Activated CD4-positive, alpha-beta T cell treated with anti-CD3 and anti-CD28 coated beads for 24 hours (primary cell): ENCODE data around the gene BATF3.
"Not testable (repeated sequence)": the region's sequence is repeated elsewhere in the genome, so short reads cannot be mapped to it uniquely, and the experiment has no call there.

Source experiments
- DNase-seq, 2 donors: peaks; one replicate each; pipeline ENCODE4 v3.0.0-alpha.2; 2020; ENCODE audit warnings: low read depth in 2 of 2

The BATF3 gene

DNA sequence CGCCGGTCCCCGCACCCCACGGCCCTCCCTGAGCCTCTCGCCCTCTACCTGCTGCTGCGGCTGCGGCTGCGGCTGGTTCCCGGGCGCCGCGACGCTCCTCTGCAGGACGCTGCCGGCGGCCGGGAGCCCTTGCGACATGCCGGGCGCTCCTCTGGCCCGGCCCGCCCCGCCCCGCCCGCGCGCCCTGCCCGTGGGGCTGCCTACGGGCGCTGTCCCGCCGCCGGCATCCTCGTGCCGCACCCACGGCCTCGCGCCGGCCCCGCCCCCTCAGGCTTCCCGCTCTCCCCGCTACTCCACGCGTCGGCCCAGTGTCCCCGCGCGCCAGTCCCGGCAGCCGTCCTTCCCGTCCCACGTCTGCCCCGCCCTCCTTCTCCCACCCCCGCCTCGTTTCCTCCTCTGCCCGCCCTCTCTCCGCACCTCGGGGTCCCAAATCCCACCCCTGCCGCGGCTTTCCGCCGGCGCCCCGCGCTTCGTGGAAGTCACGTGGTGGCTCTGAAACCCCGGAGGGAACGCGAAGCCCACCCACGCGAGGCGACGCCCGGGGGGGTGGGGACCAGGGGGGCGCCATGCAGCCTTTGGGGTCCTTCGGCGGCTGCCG, at the start of gene BATF3:
TSS of gene BATF3 (minus strand) at position 216 of the 598 bp plus-strand sequence. CDS start at position 138, 78 bp downstream.
- DNase-seq: peak in 1 of 2 donors; percentile 55

- DNase-seq: no peak
Observed at GRCh38 chr1:212746546-212746945, 46.9 kb upstream of the BATF3 start.

GRCh38 chr1:212745303-212745702, 45.7 kb upstream of the BATF3 start:
- no peak for DNase-seq

DNA sequence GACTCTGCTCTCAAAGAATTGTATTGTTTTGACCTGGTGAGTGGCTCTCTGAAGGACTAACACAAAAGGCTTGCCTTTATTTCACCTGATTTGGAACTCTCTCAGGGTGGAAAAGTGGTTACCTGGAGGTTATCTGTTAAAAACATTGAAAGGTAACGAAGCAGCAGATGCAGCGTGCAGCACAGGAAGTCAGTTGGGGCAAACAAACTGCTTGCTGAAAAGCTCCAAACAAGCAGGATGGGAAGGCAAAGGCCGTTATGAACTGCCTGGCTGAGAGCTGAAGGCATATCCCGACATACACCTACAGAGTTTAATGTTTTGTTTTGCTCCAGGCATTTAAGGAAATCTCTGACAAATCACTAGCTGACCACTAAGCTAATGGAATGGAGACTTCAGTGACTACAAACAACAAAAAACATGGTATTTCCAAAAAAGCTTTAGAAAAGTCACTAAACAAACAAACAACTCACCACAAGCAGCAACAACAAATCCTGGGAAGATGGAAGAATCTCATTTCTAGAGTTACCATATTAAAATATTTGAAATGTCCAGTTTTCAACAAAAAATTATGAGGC, 44.3 kb upstream of the BATF3 start:
- DNase-seq: no peak

DNA sequence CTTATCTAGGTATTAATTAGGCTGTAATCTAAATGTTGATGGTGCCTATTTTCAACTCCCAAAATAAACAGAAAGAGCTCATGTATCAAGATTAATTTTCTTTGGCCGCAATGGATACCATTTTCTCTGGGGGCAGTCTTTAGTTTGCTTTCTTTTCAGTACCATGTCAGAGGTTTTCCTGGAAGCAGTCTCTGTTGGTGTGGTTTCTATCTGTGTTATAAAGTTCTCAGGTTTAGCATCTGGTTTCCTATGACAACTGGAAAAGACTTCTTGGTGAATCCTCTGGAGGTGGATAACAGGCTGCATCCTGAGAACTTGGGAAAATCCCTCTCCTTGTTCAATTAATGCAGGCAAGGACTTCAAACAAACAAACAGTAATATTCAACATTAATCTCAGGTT, 38.7 kb upstream of the BATF3 start:
- DNase-seq: no peak

DNA sequence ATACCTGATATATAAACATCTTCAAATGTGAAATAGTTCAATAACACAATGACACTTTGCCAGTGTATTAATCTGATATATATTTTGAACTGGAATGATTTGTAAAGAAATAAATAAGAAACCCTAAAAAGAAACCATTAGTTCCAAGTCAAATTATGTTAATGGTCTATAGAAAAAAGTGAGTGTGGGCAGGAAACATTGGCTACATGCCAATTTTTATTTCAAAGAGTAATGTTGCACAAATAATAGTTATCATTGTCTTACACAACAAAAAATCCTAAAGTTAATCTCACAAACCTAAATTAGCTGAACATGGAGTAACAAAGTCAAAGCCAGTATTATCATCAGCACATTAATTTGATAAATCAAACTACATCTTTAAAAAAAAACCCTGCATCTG, 37.9 kb upstream of the BATF3 start:
- no peak for DNase-seq

DNA sequence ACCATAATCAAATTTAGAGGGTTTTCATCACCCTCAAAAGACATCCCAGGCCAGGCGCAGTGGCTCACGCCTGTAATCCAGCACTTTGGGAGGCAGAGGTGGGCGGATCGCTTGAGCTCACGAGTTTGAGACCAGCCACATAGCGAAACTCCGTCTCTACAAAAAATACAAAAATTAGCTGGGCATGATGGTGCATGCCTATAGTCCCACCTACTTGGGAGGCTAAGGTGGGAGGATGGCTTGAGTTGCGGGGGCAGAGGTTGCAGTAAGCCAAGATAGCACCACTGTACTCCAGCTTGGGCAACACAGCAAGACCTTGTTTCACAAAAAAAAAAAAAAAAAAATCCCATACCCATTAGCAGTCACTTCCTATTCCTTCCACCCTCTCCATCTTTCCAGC, 33.5 kb upstream of the BATF3 start:
- DNase-seq: no peak

DNA sequence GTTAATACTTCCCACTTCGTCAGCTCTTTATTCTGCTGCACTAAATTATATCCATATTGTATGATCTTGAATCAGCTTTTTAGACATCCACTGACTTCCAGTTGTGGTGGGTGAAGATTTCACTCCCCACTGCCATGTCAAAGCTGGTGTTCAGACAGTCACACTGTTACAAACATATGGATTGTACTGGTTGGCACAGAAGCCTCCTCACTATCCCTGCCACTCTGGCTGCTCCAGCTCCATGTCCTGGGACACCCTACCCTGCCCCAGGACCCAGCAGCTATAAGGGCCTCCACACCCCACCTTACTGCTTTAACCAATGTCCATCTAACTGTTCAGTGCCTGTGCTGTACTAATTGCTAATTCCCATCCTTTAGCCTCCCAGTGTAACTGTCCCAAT, 32.0 kb upstream of the BATF3 start:
- DNase-seq: no peak

DNA sequence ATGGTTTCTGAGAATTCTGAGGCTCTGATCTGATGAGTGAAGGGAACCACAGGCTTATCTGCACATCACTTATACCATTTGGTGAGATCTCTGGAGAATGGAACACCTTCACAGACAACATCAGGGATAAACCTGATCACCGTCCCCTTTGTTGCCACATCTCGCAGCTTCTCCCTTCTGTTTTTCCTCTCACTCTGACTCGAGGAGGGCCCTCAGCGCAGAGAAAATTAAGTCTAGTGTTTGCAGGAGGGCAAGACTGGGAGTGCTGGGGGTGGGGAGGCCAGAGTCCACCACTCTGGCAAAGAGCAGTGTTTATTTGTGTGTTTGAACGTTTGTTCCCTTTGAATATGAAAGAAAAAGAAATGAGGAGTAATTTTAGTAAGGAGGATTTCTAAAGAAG, 29.0 kb upstream of the BATF3 start:
- DNase-seq: no peak

GRCh38 chr1:212727386-212728181, 27.9 kb upstream of the BATF3 start:
- no peak for DNase-seq

DNA sequence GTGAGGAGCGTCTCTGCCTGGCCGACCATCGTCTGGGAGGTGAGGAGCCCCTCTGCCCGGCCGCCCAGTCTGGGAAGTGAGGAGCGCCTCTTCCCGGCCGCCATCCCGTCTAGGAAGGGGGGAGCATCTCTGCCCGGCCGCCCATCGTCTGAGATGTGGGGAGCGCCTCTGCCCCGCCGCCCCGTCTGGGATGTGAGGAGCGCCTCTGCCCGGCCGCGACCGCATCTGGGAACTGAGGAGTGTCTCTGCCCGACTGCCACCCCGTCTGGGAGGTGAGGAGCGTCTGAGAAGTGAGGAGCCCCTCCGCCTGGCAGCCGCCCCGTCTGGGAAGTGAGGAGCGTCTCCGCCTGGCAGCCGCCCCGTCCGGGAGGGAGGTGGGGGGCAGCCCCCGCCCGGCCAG, 25.0 kb upstream of the BATF3 start:
- DNase-seq: not testable (repeated sequence)

- no peak for DNase-seq
Observed at GRCh38 chr1:212722270-212722957, 22.8 kb upstream of the BATF3 start.

- no peak for DNase-seq
Observed at GRCh38 chr1:212721388-212722247, 22.0 kb upstream of the BATF3 start.

GRCh38 chr1:212719633-212720032, 20.0 kb upstream of the BATF3 start:
- no peak for DNase-seq

DNA sequence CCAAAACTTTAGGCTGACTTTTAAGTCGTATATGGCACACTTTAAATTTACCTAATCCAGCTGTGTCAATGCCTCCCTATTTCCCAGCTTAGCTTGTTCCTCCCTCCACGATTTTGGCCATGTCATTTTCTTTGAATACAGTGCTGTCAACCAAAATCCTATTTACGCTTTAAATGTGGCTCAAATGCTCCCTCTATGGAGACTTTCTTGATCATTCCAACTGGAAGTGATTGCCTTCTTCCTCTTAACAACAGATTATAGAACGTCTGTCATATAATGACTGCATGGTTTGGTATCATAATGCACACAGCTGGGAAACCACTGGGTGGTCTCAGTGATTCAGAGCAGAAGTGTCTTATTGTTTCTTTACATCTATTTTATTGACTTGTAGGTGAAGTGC, 18.9 kb upstream of the BATF3 start:
- DNase-seq: no peak

DNA sequence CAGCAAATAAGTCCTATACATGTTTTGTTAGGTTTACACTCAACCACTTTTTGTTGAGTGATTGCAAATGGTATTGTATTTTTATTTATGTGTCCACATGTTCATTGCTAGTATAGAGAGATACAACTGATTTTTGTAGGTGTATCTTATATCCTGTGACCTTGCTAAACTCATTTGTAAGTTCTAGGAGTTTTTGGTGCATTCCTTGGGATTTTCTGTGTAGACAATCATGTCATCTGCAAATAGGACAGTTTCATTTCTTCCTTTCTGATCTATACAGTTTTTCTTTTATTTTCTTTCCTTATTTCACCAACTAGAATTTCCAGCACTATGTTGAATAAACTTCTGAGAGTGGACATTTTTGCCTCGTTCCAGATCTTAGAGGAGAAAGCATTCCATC, 16.5 kb upstream of the BATF3 start:
- no peak for DNase-seq

- no peak for DNase-seq
Observed at GRCh38 chr1:212713465-212714136, 14.0 kb upstream of the BATF3 start.

DNA sequence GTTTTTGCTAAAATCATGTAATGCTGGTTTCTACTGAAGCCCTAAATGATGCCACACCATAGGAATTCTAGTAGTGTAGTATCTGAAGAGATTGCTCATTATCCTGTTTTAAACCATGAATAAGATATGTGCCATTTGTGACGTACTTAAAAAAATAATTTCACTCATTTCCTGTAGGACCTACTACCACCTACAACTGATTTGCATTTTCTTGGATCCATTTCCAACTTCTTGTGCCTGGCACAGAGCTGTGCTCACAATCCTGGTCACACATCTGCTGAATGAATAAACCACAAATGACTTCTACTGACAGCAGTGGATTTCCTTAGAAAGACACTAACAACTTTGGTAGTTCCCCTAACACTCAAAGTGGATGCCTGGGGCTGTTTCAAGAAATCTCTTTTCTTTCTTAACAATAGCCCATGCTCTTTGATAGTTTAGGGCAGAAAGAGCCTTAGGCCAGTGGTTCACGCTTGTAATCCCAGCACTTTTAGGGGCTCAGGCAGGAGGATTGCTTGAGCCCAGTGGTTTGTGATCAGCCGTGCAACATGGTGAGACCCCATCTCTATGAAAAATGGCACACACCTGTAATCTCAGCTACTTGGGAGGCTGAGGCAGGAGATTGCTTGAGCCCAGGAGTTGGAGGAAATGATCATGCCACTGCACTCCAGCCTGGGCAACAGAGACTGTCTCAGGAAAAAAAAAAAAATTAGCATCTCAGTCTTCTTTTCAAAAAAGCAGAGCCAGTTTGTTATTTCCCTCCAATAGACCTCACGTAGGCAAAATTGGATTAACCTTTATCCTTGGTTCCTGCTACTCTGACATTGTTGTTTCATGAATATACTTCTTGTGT, 13.0 kb upstream of the BATF3 start:
- no peak for DNase-seq

DNA sequence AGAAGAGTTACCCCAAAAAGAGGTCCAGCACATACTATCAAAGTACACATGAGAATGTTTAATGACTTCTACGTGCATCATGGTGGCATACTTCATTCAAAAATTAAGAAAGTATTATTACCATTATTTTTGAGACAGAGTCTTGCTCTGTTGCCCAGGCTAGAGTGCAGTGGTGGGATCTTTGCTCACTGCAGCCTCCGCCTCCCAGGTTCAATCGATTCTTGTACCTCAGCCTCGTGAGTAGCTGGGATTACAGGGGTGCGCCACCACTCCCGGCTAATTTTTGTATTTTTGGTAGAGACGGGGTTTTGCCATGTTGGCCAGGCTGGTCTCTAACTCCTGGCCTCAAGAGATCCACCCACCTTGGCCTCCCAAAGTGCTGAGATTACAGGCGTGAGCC, 12.3 kb upstream of the BATF3 start:
- not testable (repeated sequence) for DNase-seq

GRCh38 chr1:212710566-212710965, 10.9 kb upstream of the BATF3 start:
- DNase-seq: no peak
